SHP77 (cell line): ENCODE results near the gene HGS.

Experiments used
- DNase-seq, 2 experiments: peaks; one replicate each; lab custom pipeline; 2025; lab: John Stamatoyannopoulos, UW

Gene HGS

DNA sequence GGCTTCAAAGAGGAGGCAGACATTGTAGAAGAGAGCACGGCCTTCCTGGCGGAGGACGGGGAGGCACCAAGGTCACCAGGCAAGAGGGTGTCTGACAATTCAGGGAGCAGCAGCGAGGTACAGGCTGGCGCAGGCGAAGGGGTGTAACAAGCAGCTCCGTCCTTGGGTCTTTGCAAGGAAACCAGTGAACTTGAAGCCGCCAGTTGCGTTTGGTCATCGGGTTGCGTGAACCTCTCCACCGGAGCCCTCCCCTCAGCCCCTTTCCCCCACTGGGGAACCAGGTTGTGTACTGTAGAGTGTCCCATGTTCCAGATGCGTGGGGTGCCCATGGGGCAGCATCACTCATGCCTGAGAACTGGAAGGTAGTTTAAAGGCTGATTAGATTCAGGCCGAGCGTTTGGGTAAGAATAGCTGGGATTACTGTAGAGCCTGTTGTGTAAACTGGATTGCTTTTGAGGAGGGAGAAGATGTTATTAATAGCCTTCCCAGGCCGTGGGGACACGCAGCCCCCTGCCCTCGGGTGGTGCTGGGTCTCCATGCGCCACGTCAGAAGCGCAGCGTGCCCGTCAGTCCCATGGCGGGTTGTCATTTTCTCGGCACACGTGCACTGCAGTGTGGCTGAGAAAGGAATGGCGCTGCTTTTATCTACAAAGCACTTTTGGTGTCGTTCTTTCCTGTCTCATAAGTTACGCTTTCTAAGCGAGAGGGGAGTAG, 21.9 kb downstream of the HGS start:
- no peak for DNase-seq

DNA sequence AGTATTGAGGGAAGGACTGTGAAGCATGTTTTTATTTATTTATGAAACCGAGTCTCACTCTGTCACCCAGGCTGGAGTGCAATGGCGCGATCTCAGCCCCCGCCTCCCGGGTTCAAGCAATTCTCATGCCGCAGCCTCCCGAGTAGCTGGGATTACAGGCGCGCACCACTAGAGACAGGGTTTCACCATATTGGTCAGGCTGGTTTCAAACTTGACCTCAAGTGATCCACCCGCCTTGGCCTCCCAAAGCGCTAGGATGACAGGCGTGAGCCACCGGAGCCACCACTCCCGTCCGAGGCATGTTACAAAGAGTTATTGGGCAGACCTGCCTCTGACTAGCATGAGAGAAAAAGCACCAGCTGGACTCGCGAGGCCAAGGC, 22.4 kb downstream of the HGS start:
- DNase-seq, result no peak

DNA sequence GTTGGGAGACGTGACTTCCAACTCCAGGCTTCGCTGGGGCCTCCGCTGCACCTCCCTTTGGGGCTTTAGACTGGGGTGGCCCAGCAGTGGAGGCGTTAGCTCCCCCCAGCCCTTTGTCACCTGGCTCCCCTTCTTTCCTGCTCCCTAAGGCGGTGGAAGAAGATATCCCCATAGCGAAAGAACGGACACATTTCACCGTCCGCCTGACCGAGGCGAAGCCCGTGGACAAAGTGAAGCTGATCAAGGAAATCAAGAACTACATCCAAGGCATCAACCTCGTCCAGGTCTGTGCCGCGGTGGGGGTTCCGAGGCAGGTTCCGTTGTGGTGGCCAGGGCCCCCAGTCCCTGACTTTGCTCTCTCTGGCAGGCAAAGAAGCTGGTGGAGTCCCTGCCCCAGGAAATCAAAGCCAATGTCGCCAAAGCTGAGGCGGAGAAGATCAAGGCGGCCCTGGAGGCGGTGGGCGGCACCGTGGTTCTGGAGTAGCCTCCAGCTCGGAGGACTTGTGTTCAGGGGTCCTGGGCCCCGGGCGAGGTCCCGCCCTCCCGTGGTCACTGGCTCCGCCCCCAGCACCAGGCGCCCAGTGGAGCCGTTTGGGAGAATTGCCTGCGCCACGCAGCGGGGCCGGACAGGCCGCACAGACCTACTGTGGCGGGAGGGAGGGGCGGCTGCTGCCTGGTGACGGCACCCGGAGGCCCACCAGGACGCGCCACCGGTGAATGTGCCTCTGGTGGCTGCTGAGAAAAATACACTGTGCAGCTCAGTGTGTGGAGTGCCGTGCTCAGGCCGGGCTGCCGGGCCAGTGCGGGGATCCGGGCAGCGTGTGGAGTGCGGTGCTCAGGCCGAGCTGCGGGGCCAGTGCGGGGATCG, 23.2 kb downstream of the HGS start:
- no peak for DNase-seq

DNA sequence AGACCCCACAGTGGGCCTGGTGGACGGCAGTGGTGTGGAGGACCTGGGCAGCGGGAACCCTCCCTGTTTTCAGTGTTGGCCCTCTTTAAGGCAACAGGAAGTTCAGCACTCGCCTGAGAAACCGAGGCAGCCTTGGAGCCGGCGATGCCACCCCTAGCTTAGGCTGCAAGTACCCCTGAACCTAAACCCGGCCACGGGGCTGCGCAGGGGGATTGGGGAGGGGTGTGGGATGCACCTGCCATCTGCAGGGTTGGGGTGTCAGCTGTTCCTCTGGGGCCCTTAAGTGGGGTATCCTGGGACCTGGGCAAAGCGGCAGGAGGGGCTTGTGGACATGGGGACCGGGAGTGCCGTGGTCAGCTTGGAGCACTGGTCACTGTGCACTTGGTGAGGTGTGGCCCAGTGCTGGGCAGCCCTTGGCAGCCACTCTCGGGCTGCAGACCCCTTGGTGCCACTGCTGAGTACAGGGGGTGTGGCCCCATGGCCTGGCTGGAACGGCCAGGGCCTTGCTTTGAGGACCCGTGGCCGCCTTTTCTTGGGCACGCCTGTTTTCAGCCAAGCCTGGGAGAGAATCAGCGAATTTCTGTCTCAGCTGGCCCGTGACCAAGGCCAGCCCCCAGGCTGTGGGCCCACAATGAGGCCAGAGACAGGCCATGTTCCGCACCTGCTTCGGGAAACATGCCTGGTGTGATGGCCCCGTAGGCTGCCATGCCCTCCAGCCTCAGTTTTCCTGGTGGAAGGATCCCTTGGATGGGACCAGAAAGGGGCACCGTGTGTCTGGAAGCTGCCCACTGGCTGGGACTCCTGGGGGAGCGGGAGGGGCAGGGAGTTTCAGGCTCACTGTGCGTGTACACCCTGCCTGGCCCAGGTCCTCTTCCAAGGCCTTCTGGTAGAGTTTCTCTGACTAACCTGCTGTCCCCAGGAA, 24.2 kb downstream of the HGS start:
- DNase-seq, result no peak

DNA sequence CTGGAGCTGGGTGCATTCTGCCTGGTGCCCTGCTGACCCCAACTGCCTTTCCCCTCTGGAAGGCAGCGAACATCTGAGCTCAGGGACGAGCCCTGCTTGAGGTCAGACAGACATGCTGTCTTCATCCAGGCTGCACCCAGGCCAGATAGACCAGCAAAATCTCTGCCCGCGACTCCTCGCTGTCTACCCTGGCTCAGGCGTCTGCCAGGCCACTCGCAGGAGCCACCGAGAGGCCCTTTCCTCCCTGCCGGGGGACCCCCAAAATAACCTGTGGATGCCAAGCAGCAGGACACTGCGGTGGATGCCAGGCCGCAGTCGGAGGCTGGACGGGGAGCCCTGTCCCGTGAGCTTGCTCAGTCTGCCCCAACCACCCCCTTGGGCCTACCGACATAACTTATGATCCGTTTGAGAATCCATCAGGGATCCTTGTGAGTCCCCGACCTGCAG, 25.0 kb downstream of the HGS start:
- DNase-seq, result no peak

DNA sequence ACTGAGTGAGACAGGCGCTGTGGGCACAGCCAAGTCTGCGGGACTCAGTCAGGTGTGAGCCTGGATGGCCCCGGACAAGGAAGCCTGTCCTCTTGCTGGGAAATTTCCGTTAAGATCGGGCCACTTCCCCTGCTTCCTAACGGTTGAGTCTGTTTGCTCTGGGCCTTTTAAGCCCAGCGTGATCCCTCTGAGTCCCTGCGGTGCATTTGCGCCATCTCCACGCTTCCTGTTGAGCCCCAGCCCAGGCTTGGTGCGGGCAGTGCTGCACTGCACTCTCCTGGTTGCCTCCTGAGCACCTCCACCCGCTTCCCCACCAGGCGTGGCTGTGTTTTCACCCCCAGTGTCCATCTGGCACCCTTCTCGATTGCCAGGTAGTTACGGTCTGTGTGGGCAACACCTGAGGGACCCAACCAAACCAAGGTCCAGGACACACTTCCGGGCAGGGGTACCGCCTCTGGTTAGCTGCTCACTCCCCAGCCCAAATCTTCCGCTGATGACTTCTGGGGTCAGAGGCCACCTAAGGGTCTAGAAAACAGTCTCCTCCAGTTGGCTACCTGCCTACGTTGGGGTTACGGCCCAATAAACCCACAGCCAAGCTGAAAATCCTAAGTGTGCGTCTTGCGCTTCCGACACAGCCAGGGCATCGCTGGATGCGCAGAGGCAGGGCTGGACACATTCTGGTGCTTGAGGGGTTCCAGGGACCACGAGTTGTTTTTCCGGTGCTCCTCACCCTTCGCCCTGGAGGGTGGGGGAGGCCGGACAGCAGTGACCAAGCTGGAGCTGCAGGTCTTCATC, 26.9 kb downstream of the HGS start:
- peak; percentile 68 to 74 for DNase-seq

DNA sequence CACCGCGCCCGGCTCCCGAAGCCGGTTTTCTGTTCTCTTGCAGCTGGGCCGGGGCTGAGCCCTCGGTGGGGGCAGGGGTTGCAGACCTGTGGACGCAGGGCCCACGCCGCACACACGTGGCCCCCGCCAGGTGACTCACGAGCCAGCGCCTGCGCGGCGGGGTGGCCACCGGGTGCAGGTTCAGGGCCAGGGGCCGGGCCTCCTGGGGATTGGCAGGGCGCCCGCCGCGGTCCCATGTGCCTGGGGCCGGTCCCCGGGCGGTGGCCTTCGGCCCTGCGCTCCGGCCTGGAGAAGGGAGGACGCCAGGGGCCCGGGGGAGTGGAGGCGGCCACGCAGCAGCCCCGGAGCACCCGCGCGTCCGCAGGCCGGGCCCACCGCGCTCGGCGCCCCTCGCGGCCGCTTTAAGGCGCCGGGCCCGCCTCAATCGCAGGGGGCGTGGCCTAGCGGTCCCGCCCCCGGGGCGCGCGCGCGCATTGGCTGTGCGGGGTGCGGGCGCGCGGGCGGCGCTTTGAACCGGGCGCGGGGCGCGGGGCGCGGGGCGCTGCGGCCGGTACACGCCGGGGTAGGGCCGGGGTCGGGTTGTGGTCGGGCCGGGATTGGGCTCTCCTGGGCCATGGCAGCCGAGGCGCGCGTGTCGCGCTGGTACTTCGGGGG, 28.1 kb downstream of the HGS start, which contains the start of gene SLC25A10:
Gene SLC25A10 (plus strand): TSS at position 471 of the 654 bp plus-strand sequence. CDS start 143 bp downstream, at position 614.
- DNase-seq, result peak; percentile 89 to 96

DNA sequence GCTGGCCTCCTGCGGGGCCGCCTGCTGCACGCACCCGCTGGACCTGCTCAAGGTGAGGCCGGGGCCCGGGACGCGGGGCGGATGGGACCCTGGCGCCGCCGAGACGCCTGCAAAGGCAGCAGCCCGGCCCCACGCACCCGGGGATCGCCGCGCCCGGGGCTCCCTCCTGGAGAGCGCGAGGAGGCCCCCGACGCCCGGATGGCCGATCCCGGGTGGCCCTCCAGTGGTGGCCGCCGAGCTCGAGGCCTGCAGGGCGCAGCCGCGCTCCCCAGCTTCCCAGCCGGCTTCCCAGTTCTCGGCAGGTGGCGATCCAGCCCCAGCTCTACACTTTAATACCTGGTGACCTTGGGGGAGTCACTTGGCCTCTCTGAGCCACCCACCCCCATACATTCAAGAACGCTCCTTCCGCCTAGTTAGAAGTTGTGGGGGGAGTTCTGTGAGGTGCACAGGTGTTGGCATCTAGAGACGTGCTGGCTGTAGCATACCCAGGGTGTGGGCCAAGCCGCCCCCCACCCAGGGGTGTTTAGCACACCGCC, 28.7 kb downstream of the HGS start:
- DNase-seq, result peak; percentile 38 to 48

DNA sequence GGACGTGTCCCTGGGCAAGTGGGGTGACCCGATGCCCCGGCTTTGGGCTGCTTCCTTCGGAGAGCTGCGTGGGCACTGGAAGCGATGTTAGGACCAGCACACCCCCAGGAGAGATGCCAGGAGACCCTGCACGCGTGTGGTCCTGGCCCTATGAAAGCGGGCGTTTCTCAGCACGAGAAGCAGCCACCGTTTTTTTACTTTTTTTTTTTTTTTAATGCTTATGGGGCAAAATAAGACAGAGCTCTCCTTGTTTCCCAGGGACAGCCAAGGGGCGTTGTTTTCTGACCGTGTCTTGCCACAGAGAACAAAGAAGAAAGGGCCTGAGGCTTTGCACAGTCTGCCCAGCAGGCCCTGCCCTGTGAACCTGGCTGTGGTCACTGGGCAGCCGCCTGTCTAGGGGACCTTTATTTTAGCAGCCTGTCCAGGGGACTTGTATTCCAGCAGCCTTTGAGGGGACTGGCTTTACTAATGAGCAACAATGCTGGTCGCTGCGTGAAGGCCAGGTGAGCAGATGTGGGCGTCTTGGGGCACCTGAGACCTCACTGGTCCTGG, 29.3 kb downstream of the HGS start:
- DNase-seq, result no peak

DNA sequence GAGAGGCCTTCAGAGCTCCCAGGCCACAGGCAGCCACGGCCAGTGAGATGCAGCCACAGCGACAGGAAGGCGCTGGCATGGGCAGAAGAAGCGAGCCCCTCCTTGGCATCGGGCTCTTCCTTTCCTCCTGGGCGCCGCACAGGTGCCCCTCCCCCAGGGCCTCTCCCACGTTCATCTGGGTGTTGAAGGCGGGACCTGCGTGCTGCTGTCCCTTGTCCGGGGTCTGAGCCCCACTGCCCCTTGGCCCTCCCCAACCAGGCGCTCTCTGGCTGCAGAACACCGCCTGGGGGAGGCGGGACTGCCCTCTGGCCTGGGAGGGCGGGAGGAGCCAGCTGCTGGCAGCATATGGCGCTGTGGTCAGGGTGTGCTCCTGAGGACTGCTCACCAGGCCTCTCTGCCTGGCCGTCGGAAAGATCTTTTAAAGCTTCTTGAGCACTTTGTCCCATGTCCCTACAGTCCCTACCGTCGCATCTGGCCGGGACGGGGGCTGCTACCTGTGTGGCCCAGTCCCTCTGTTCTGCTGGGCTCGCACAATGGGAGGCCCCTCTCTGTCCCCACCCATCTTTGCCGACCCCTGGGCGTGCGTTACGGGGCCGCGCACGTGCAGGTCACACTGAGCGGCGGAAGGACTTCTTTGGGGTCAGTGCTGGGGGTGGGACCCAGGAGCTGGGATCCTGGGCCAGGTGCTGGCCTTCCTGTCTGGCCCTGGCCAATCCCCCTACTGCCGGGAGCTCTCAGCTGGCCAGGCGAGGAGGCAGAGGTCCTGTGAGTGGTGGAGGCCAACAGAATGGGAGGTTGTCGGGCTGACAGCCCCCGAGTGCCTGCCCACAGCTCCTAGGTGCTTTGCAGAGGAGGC, 30.0 kb downstream of the HGS start:
- peak; percentile 66 to 76 for DNase-seq

DNA sequence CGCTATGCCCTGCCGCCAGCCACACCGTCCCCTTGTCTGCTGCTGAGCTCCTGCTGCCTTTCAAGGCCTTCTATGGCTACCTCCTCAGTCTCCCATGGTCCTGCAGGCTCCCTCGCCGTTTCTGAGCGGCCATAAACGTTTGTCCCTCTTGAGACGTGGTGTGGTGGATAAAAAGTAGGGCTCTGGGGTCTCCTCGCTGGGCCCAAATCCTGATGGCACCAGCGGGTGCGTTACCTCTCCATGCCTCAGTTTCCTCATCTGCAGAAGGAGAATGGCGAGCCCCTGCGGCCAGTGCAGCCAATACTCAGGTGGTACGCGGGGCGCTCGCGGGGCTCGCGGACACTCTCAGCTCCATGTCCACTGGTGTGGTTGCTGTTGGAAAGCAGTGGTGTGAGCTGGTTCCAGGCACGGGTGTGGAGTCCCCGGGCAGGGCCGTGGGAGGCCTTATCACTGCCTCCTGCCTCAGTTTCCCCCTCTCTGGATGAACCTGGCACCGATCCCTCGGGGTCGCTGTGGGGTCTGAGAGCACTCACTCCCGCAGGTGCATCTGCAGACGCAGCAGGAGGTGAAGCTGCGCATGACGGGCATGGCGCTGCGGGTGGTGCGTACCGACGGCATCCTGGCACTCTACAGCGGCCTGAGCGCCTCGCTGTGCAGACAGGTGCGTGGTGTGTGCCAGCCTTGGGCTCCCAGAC, 30.7 kb downstream of the HGS start:
- DNase-seq, result no peak

DNA sequence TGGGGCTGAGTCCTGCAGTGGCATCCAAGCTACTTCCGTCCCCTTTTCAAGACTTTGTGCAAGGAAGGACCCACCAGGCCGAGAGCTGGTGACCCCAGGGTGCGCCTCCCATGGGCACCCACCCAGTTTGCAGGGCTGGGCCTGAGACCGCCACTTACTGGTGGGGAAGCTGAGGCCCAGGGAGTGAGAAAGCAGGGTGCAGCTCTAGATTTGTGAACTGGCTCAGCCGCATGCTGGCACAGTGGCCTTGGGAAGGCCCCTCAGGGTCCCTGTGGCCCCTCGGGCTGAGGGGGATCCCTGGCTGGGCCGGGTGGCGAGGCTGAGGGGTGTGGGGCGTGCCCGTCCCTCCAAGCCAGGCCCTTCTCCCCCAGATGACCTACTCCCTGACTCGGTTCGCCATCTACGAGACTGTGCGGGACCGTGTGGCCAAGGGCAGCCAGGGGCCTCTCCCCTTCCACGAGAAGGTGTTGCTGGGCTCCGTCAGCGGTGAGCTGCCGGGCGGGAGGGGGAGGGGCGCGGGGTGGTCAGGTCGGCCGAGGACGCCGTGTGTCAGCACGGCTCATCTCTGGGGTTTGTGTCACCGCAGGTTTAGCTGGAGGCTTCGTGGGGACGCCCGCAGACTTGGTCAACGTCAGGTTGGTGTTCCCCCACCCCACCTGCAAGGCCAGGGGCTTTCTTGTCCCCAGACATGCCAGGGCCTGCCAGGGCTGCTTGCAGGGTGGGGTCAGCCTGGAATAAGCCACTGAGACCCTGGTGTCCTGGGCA, 31.5 kb downstream of the HGS start:
- no peak for DNase-seq

DNA sequence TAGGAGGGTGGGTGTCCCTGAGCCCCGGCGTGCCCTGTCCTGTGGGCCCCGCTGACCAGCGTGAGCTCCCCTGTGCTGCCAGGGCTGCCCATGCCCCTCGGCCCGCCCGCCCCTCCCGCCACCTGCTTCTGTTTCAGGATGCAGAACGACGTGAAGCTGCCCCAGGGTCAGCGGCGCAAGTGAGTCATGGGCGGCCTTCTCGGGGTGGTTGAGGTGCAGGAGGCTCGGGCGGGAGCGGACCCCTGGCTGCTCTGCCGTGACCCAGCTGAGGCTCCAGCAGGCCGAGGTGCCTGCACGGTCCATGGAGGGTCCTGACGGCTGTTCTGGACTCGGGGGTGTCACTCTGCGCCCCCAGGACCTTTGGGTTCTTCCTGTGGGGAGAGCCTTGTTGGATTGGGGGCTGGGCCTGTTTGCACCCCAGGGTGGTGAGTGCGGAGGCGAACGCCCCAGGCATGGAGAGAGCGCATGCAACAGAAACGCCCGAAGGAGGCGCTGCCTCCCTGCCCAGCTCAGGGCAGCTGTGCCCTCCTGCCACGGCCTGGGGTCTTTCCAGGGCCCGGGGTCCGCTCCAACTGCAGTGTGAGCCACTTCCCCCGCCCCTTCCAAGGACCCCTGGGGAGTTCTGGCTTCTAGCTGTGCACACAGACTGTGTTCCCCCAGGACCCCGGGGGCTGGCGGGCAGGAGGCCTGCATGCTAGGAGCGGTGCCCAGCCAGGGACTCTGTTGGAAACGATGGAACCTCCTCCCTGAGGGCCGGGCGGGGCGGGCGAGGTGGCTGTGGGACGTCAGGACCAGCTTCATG, 32.3 kb downstream of the HGS start:
- no peak for DNase-seq

DNA sequence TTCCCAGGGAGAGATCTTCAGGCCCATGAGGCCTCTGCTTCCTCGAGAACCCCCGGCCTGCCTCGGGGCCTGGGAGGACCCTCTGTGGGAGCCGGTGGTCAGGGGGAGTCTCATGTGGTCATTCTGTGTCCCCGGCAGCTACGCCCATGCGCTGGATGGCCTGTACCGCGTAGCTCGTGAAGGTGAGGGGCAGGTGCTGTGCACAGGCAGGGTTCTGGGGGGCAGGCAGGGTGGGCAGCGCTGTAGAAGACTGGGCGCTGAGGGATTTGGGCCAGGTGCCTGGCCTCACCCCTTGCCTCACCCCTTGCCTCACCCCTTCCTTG, 32.8 kb downstream of the HGS start:
- no peak for DNase-seq

DNA sequence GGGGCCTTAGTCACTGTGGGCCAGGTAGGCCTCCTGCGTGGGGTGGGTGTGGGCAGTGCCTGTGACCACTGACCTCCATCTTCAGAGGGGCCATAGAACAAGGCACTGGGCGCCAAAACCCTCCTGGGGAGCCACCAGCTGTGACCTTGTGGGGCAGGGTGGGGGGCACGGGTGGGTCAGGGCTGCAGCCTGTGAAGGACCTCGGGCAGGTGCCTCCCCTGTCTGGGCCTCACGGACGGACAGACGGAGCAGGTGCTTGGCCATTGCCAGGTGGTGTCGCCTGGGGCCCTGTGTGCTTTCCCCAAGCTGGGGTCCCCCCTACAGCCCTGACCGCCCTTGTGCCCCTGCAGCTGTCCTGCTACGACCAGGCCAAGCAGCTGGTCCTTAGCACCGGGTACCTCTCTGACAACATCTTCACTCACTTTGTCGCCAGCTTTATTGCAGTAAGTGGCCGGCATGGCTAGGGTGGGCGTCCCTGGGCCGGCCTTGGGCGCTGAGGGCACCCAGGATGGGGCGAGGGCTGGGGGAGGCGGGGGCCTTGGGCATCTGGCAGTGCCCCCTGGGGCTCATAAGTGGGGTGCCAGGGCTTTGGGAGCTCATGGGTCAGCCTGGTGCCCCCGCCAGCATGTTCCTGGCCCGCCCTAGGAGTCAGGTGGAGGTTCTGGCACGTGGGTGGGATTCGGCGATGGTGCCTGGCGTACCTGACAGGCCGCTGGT, 33.4 kb downstream of the HGS start:
- no peak for DNase-seq

DNA sequence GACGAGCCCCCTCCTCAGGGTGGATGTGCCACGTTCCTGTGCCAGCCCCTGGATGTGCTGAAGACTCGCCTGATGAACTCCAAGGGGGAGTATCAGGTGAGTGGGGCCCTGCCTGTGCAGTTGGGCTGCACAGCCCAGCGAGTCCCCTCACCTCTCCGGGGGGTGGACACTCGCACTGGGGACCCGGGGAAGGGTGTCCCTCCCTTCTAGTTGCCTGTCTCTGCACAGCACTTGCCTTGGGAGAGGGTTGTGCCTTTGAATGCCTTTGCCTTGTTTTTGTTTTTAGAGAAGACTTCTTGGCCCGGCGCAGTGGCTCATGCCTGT, 33.9 kb downstream of the HGS start:
- DNase-seq, result no peak
